GM10266 (cell line): ENCODE data around the gene WNT10A.
"Not testable (repeated sequence)": the region's sequence is repeated elsewhere in the genome, so short reads cannot be mapped to it uniquely, and the experiment has no call there.

Source experiments
- DNase-seq: peaks from one replicate; pipeline ENCODE4 v3.0.0; 2012; ENCODE audit errors: extremely low spot score
- CTCF ChIP-seq: IDR thresholded peaks from 2 replicates; pipeline ENCODE4 v1.5.1; 2012; ENCODE audit warnings: mild to moderate bottlenecking, low read depth; ENCODE audit not compliant: control insufficient read depth, insufficient read depth; ENCODE audit errors: missing control alignments

The WNT10A gene

GRCh38 chr2:218837495-218837894 is 43.2 kb upstream of the WNT10A start:
- no peak for TF ChIP-seq CTCF
- DNase-seq: no peak

GRCh38 chr2:218839430-218839829 is 41.2 kb upstream of the WNT10A start:
- DNase-seq: no peak
- no peak for TF ChIP-seq CTCF

GRCh38 chr2:218839888-218840287 is 40.8 kb upstream of the WNT10A start:
- DNase-seq: no peak
- no peak for TF ChIP-seq CTCF

- DNase-seq: not testable (repeated sequence)
Measured at GRCh38 chr2:218844334-218844733, 36.3 kb upstream of the WNT10A start.

GRCh38 chr2:218846963-218847362 is 33.7 kb upstream of the WNT10A start:
- not testable (repeated sequence) for DNase-seq

GRCh38 chr2:218849721-218850120 is 30.9 kb upstream of the WNT10A start:
- no peak for DNase-seq
- no peak for TF ChIP-seq CTCF

- TF ChIP-seq CTCF: no peak
- no peak for DNase-seq
Measured at GRCh38 chr2:218850796-218851195, 29.9 kb upstream of the WNT10A start.

- DNase-seq: no peak
- TF ChIP-seq CTCF: no peak
Measured at GRCh38 chr2:218851286-218851685, 29.4 kb upstream of the WNT10A start.
